Measurements from ENCODE around the gene INTS11. TPM values are rescaled to one million over a fixed set of nuclear protein-coding genes. Genes with fewer than 3 reads are reported as not detected.
A peak's percentile ranks its signal among the peaks of the same experiment; 100 is the strongest.

INTS11 gene
- total and polyA plus RNA-seq, 2 of the 13 experiments (the other 11 are each of a cell fraction or from before 2014, with no cell fraction given): 52.8 to 94.8 TPM

DNA sequence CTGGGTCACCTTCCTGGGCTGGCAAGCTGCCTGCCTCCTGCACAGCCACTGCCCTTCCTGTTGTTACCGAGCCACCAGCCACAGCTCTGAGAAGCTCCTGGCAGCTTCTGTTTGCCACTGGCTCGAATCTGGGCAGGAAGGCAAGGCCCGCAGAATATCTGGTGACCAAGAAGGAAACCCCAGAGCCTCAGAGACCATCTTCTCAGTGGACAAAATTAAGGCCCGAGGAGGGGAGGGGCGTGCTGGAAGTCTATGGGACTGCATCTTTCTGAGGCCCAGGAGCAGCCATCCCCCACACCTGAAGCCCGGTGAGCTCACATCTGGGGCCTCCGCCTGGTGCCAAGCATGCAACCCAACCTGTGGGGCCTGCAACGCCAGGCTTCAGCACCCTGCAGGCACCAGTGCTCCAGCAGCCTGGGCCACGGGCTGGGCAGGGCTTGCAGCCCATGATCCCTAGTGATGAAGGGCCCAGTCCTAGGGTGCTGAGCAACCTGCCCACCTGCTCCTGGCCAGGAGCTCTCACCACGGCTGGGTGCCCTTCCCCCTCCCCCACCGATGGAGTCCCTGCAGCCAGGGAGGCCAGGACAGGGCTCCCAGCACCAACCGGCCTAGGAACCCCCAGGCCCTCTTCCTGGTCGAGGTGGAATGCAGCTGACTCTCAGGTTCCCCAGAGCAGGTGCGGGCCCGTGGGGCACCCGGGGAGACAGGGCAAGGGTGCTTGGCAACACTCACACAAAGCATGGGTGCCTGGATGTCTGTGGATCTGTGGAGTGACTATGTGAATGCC lies 1.0 kb upstream of the INTS11 start (continued):
- TF ChIP-seq ZNF7 (CRISPR knock-in tag; IDR thresholded peaks at IDR 0.05) (no peak), ZNF549 (CRISPR knock-in tag; IDR thresholded peaks at IDR 0.05) (no peak), SYNCRIP (IDR thresholded peaks at IDR 0.05; ENCODE audit: insufficient read depth, low read depth, low read length) (no peak), ZNF430 (CRISPR knock-in tag; IDR thresholded peaks at IDR 0.05) (no peak), FIP1L1 (IDR thresholded peaks at IDR 0.05; ENCODE audit: borderline replicate concordance, insufficient read depth, low read depth, low read length) (no peak), ZNF629 (CRISPR knock-in tag; conservative IDR thresholded peaks at IDR 0.05) (no peak), ZNF333 (CRISPR knock-in tag; IDR thresholded peaks at IDR 0.05; ENCODE audit: borderline replicate concordance) (no peak), ZNF510 (CRISPR knock-in tag; IDR thresholded peaks at IDR 0.05; ENCODE audit: low read depth) (no peak), ZIK1 (CRISPR knock-in tag; IDR thresholded peaks at IDR 0.05; ENCODE audit: borderline replicate concordance, low read depth) (0 out of 2 replicates have a peak, but pooled peaks have one; percentile 10), RBM39 (IDR thresholded peaks at IDR 0.05; ENCODE audit: low read depth, low read length, poor library complexity, severe bottlenecking) (no peak), SMAD1 (CRISPR knock-in tag; IDR thresholded peaks at IDR 0.05; ENCODE audit: borderline replicate concordance, low read depth) (no peak), XRCC5 (optimal IDR thresholded peaks at IDR 0.05; ENCODE audit: low read length) (peak; percentile 3), IKZF4 (CRISPR knock-in tag; IDR thresholded peaks at IDR 0.05; ENCODE audit: borderline replicate concordance, low read depth, not compliant biosample characterization) (peak; percentile 45), STAT5B (CRISPR knock-in tag; IDR thresholded peaks at IDR 0.05) (no peak)
- TF ChIP-seq, protein P1, sequence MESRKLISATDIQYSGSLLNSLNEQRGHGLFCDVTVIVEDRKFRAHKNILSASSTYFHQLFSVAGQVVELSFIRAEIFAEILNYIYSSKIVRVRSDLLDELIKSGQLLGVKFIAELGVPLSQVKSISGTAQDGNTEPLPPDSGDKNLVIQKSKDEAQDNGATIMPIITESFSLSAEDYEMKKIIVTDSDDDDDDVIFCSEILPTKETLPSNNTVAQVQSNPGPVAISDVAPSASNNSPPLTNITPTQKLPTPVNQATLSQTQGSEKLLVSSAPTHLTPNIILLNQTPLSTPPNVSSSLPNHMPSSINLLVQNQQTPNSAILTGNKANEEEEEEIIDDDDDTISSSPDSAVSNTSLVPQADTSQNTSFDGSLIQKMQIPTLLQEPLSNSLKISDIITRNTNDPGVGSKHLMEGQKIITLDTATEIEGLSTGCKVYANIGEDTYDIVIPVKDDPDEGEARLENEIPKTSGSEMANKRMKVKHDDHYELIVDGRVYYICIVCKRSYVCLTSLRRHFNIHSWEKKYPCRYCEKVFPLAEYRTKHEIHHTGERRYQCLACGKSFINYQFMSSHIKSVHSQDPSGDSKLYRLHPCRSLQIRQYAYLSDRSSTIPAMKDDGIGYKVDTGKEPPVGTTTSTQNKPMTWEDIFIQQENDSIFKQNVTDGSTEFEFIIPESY (CRISPR knock-in tag; IDR thresholded peaks at IDR 0.05): no peak
- TF ChIP-seq, protein P2, sequence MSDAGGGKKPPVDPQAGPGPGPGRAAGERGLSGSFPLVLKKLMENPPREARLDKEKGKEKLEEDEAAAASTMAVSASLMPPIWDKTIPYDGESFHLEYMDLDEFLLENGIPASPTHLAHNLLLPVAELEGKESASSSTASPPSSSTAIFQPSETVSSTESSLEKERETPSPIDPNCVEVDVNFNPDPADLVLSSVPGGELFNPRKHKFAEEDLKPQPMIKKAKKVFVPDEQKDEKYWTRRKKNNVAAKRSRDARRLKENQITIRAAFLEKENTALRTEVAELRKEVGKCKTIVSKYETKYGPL (CRISPR knock-in tag; IDR thresholded peaks at IDR 0.05): no peak
- TF ChIP-seq, protein P3, sequence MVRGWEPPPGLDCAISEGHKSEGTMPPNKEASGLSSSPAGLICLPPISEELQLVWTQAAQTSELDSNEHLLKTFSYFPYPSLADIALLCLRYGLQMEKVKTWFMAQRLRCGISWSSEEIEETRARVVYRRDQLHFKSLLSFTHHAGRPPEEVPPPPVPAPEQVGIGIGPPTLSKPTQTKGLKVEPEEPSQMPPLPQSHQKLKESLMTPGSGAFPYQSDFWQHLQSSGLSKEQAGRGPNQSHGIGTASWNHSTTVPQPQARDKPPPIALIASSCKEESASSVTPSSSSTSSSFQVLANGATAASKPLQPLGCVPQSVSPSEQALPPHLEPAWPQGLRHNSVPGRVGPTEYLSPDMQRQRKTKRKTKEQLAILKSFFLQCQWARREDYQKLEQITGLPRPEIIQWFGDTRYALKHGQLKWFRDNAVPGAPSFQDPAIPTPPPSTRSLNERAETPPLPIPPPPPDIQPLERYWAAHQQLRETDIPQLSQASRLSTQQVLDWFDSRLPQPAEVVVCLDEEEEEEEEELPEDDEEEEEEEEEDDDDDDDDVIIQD (CRISPR knock-in tag; IDR thresholded peaks at IDR 0.05; ENCODE audit: low read depth): no peak
- TF ChIP-seq, protein P4, sequence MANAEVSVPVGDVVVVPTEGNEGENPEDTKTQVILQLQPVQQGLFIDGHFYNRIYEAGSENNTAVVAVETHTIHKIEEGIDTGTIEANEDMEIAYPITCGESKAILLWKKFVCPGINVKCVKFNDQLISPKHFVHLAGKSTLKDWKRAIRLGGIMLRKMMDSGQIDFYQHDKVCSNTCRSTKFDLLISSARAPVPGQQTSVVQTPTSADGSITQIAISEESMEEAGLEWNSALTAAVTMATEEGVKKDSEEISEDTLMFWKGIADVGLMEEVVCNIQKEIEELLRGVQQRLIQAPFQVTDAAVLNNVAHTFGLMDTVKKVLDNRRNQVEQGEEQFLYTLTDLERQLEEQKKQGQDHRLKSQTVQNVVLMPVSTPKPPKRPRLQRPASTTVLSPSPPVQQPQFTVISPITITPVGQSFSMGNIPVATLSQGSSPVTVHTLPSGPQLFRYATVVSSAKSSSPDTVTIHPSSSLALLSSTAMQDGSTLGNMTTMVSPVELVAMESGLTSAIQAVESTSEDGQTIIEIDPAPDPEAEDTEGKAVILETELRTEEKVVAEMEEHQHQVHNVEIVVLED (CRISPR knock-in tag; IDR thresholded peaks at IDR 0.05; ENCODE audit: borderline replicate concordance): 0 out of 2 replicates have a peak, but pooled peaks have one; percentile 38
- TF ChIP-seq, protein P5, sequence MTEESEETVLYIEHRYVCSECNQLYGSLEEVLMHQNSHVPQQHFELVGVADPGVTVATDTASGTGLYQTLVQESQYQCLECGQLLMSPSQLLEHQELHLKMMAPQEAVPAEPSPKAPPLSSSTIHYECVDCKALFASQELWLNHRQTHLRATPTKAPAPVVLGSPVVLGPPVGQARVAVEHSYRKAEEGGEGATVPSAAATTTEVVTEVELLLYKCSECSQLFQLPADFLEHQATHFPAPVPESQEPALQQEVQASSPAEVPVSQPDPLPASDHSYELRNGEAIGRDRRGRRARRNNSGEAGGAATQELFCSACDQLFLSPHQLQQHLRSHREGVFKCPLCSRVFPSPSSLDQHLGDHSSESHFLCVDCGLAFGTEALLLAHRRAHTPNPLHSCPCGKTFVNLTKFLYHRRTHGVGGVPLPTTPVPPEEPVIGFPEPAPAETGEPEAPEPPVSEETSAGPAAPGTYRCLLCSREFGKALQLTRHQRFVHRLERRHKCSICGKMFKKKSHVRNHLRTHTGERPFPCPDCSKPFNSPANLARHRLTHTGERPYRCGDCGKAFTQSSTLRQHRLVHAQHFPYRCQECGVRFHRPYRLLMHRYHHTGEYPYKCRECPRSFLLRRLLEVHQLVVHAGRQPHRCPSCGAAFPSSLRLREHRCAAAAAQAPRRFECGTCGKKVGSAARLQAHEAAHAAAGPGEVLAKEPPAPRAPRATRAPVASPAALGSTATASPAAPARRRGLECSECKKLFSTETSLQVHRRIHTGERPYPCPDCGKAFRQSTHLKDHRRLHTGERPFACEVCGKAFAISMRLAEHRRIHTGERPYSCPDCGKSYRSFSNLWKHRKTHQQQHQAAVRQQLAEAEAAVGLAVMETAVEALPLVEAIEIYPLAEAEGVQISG (CRISPR knock-in tag; IDR thresholded peaks at IDR 0.05): no peak
